ENCODE data around the gene CCDC59. TPM values are rescaled to one million over a fixed set of nuclear protein-coding genes. Genes with fewer than 3 reads are reported as not detected.

Gene CCDC59
- total RNA-seq, 2 donors from 2014 or later: 36.6 to 41.8 TPM

DNA sequence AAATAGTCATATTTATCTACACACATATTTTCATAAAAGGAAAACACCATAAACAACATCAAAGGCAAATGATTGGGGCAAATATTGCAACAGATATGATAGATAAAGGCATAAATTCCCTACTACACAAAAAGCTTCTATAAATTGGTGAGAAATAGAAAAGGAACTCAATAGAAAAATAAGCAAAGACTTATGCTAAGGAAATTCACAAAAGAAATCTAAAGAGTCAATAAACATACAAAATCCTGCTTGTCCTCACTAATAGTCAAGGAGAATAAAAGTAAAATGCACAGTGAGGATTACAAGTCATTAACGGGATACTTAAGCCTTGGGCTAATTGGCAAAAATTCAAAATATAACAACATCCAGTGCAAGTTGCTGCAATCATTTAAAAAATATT, 30.3 kb downstream of the CCDC59 start:
- no peaks in the 10 kb centered on the region for H3K4me1 ChIP-seq
- no peak overlapping the region for H3K4me3 ChIP-seq
- H3K27me3 ChIP-seq: no peaks in the 10 kb centered on the region
- H3K36me3 ChIP-seq: no peaks in the 10 kb centered on the region
- no peak for DNase-seq (ENCODE audit: low spot score)
- no peaks in the 10 kb centered on the region for H3K9me3 ChIP-seq
- TF ChIP-seq, protein P1, sequence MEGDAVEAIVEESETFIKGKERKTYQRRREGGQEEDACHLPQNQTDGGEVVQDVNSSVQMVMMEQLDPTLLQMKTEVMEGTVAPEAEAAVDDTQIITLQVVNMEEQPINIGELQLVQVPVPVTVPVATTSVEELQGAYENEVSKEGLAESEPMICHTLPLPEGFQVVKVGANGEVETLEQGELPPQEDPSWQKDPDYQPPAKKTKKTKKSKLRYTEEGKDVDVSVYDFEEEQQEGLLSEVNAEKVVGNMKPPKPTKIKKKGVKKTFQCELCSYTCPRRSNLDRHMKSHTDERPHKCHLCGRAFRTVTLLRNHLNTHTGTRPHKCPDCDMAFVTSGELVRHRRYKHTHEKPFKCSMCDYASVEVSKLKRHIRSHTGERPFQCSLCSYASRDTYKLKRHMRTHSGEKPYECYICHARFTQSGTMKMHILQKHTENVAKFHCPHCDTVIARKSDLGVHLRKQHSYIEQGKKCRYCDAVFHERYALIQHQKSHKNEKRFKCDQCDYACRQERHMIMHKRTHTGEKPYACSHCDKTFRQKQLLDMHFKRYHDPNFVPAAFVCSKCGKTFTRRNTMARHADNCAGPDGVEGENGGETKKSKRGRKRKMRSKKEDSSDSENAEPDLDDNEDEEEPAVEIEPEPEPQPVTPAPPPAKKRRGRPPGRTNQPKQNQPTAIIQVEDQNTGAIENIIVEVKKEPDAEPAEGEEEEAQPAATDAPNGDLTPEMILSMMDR (IDR thresholded peaks at IDR 0.05): no peak
- H3K27ac ChIP-seq: no peak overlapping the region

DNA sequence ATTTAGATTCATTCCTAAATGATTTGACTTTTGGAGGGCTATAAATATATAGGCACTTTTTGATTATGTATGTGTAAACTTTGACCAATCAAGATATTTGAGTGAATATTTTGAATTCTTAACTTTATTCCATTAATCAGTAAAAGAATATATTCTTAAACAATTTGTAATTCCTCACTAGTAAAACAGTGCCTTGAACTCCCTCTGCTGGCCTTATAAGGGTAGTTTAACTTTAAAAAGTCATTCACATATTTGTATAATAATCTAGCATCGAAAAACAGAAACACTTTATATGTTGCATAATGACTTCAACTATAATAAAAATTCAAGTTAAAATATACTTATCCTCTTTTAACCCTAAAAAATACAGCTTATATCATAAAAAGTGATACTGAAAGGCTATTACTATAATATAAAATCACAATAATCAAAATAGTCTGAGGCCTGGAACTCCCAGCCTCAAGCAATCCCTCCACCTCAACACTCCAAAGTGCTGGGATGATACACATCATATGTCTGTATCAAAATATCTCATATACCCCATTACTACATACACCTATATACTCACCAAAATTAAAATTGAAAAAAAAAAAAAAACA, 31.2 kb downstream of the CCDC59 start:
- no peak overlapping the region for H3K27ac ChIP-seq
- H3K9me3 ChIP-seq: no peaks in the 10 kb centered on the region
- H3K4me1 ChIP-seq: no peaks in the 10 kb centered on the region
- no peak for DNase-seq (ENCODE audit: low spot score)
- no peaks in the 10 kb centered on the region for H3K36me3 ChIP-seq
- TF ChIP-seq, protein P1 (IDR thresholded peaks at IDR 0.05): peak; percentile 29 to 61
- H3K4me3 ChIP-seq: no peak overlapping the region
- no peaks in the 10 kb centered on the region for H3K27me3 ChIP-seq

DNA sequence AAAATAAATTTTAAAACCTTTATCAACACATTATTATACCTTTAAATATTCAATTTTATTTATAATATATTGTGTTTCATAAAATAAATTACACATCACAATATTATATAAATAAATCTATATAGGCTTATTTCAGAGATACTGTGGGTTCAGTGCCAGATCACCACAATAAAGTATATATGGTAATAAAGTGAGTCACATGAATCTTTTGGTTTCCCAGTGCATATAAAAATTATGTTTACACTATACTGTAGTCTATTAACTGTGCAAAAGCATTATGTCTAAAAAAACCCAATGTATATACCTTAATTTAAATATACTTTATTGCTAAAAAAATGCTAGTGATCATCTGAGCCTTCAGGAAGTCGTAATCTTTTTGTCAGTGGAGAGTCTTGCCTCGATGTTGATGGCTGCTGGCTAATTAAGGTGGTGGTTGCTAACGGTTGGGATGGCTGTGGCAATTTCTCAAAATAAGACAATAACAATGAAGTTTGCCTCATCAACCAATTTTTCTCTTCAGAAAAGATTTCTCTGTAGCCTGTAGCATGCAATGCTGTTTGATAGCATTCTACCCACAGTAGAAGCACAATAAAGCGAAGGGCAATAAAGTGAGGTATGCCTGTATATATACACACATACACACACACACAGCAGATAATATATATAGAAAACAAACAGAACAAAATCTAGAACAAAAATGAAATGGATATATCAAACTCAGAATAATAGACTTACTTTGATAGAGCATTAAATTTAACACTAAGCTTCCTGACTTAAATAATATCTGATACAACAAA, 32.4 kb downstream of the CCDC59 start:
- Histone ChIP-seq H3K36me3 (no peaks in the 10 kb centered on the region), H3K27ac (no peak overlapping the region), H3K27me3 (no peaks in the 10 kb centered on the region), H3K9me3 (no peaks in the 10 kb centered on the region), H3K4me1 (no peaks in the 10 kb centered on the region), H3K4me3 (no peak overlapping the region)
- no peak for DNase-seq (ENCODE audit: low spot score)
- TF ChIP-seq, protein P1 (IDR thresholded peaks at IDR 0.05): no peak

DNA sequence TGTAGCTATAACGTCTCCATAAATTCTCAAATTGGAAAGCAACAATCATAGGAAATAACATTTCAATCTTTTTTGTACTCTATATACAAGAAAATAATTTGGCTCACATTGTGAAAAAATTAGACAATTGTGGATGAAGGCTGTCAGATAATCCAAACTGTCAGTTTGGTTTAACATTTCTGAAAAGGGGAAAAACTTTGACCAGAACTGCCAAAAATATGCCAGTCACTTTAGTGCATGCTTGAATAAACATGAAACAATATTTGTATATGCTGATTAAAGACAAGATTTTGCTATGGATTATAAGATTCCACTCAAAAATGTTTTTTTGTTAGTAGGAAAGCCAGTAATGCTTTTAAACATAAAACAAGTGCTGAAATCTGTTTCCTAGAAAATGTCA, 38.9 kb downstream of the CCDC59 start:
- Histone ChIP-seq H3K4me3 (no peak overlapping the region), H3K27ac (no peak overlapping the region), H3K27me3 (no peaks in the 10 kb centered on the region), H3K9me3 (no peaks in the 10 kb centered on the region), H3K4me1 (no peaks in the 10 kb centered on the region), H3K36me3 (no peaks in the 10 kb centered on the region)
- no peak for DNase-seq (ENCODE audit: low spot score)
- TF ChIP-seq, protein P1 (IDR thresholded peaks at IDR 0.05): no peak

DNA sequence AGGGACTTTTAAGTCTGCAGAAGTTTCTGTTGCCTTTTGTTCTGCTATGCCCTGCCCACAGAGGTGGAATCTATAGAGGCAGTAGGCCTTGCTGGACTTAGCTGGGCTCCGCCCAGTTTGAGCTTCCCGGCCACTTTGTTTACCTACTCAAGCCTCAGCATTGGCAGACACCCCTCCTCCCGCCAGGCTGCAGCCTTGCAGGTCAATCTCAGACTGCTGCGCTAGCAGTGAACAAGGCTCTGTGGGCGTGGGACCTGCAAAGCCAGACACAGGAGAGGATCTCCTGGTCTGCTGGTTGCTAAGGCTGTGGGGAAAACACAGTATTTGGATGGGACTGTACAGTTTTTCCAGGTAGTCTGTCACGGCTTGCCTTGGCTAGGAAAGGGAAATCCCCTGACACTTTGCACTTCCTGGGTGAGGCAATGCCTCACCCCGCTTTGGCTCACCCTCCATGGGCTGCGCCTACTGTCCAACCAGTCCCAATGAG, 43.7 kb downstream of the CCDC59 start:
- H3K9me3 ChIP-seq: no peaks in the 10 kb centered on the region
- DNase-seq (ENCODE audit: low spot score): no peak

More for the DNA sequence above, 43.7 kb downstream of the CCDC59 start:
- Histone ChIP-seq H3K27me3 (no peaks in the 10 kb centered on the region), H3K4me3 (no peak overlapping the region), H3K27ac (no peak overlapping the region), H3K36me3 (no peaks in the 10 kb centered on the region), H3K4me1 (no peaks in the 10 kb centered on the region)
- TF ChIP-seq, protein P1 (IDR thresholded peaks at IDR 0.05): no peak

Other genes with a start within 250 kb of the CCDC59 start
- gene METTL25, start 142 bp upstream of the CCDC59 start, total RNA-seq: 10 to 100 TPM; 16.3 to 20.6 TPM

All from right atrium auricular region (tissue), 2 donors.